AG10803 (cell line): ENCODE data around the gene KMT2E.

Source experiments
- DNase-seq: peaks from one replicate; pipeline ENCODE4 v3.0.0; 2010; ENCODE audit warnings: low read depth
- H3K4me3 ChIP-seq: 2 replicates; pipeline ENCODE4 v1.5.1; 2011; ENCODE audit warnings: mild to moderate bottlenecking, low read length, control low read depth
- CTCF ChIP-seq: conservative IDR thresholded peaks from 2 replicates; pipeline ENCODE4 v1.5.1; 2011; ENCODE audit warnings: mild to moderate bottlenecking, low read length, control low read depth, inconsistent platforms

KMT2E gene, protein sequence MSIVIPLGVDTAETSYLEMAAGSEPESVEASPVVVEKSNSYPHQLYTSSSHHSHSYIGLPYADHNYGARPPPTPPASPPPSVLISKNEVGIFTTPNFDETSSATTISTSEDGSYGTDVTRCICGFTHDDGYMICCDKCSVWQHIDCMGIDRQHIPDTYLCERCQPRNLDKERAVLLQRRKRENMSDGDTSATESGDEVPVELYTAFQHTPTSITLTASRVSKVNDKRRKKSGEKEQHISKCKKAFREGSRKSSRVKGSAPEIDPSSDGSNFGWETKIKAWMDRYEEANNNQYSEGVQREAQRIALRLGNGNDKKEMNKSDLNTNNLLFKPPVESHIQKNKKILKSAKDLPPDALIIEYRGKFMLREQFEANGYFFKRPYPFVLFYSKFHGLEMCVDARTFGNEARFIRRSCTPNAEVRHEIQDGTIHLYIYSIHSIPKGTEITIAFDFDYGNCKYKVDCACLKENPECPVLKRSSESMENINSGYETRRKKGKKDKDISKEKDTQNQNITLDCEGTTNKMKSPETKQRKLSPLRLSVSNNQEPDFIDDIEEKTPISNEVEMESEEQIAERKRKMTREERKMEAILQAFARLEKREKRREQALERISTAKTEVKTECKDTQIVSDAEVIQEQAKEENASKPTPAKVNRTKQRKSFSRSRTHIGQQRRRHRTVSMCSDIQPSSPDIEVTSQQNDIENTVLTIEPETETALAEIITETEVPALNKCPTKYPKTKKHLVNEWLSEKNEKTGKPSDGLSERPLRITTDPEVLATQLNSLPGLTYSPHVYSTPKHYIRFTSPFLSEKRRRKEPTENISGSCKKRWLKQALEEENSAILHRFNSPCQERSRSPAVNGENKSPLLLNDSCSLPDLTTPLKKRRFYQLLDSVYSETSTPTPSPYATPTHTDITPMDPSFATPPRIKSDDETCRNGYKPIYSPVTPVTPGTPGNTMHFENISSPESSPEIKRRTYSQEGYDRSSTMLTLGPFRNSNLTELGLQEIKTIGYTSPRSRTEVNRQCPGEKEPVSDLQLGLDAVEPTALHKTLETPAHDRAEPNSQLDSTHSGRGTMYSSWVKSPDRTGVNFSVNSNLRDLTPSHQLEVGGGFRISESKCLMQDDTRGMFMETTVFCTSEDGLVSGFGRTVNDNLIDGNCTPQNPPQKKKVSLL (N-terminal part only)

DNA sequence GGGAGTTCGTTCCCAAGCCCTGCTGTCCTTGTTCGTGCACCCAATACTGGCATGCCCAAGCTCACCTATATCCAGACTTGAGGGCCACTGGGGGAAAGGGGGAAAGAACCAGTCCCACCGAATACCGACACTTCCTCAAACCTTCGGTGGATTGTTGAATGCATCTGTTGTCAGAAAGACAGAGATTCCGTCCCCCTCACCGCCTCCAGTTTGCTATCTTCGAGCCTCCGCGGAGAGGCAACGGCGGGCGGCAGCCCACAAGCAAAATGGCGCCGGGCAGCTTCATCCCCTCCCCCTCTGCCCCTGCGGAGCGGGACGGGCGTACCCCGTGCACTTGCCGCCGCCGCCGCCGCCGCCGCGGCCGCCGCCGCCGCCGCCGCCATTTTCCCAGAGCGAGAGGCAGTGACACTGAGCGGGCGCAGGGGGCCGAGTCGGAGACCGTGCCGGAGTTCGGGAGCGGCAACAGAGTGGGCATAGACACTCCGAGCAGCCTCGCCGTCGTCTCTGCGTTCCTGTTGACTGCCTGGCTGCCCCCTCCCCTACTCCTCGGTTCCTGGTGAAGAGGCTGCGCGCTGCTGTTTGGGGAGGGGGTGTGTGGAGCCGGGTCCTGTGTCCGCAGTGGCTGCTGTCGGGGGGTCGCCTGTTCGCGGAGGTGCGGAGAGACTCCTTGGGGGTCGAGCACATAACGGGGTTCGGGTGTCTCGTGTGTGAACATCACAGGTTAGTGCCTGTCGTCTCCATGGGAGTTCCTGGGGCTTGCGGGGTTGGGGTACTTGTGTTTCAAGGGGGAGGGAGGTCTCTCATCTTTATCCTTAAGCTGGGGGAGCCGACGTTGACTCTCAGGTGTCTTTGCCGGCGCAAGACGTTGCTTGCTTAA lies at the start of gene KMT2E:
KMT2E (plus strand) TSS at position 390 of the 877 bp plus-strand sequence. CDS start 26,748 bp downstream, outside the sequence.
- H3K4me3 ChIP-seq = peak within 1 kb of the TSS; percentile 99
- TF ChIP-seq CTCF = no peak; the same call in 1 of the 2 replicates
- peak; percentile 83 for DNase-seq

DNA sequence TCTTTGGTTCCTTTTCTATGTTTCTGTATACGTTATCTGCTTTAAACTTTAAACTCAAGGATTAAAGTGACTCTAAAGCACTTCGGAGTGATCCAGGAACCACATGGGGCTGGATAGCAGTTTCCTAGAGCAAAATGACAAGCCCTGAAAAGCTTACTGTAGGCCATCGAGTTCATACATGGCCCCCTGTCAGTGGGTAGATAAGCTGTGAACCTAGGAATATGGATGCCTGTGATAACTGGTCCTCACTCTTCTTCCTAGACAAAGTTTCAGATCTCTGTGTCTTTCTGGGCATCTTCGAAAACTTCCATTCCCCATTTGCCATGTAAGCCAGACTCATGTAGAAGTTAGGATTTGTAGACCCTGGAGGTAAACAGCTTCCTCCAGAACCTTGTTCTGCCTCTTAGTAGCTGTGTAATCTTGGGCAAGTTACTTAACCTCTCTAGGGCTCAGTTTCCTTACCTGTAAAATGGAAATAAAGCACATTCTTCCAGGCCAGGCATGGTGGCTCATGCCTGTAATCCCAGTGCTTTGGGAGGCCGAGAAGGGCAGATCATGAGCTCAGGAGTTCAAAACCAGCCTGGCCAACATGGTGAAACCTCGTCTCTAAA lies 49.3 kb upstream of the KMT2E start:
- no peak for TF ChIP-seq CTCF
- no peak overlapping the region for H3K4me3 ChIP-seq
- DNase-seq = no peak

GRCh38 chr7:104966022-104966421 lies 48.0 kb upstream of the KMT2E start:
- TF ChIP-seq CTCF = no peak
- no peak for DNase-seq
- H3K4me3 ChIP-seq = no peak overlapping the region

DNA sequence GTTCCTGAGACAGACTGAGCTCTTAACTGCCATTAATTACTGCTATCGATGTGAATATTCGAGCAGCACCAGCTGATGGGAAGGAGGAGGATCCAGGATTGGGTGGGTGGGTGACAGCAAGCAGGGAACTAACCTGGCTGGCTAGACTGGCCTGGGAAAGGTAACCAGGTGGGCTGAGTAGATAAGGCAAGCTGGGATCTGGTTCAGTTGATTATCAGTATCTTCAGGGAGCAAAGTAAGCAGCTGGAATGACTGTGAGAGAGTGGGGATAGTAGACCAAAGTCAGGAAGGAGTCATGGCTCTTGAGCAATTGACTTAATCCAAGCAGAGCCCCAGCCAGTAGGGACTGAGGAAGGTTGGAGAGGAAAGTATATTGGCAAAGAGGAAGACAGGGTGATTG lies 46.9 kb upstream of the KMT2E start:
- H3K4me3 ChIP-seq = no peak overlapping the region
- no peak for TF ChIP-seq CTCF
- DNase-seq = peak; percentile 51

- peak; percentile 77 for DNase-seq
- no peak overlapping the region for H3K4me3 ChIP-seq
- no peak for TF ChIP-seq CTCF
These were observed 46.4 kb upstream of the KMT2E start for GRCh38 chr7:104967595-104967994.

- TF ChIP-seq CTCF = no peak
- no peak for DNase-seq
- no peak overlapping the region for H3K4me3 ChIP-seq
These were observed 45.4 kb upstream of the KMT2E start for GRCh38 chr7:104968648-104969047.
